SK-N-SH (cell line): ENCODE results near the gene AHNAK. TPM values are rescaled to one million over a fixed set of nuclear protein-coding genes. Genes with fewer than 3 reads are reported as not detected.

Experiments used
- CTCF ChIA-PET: fragments of 300-600, 350-600 bp; formaldehyde crosslinking; extraction: SDS; loops from one replicate; lab custom pipeline; 2021; lab: Yijun Ruan, JAX
- POLR2A ChIA-PET: fragments of 350-600 bp; sonication (Branson Sonifier 250); formaldehyde crosslinking; extraction: SDS; loops from one replicate; lab custom pipeline; 2020; ENCODE audit warnings: antibody characterized with exemption, inconsistent platforms; lab: Yijun Ruan, JAX
- DNase-seq: peaks from one replicate; pipeline ENCODE4 v3.0.0; 2012
- H2AFZ ChIP-seq: fragments of 200-600 bp; sonication (generic); 2 replicates; pipeline ENCODE4 v1.8.1; 2016; ENCODE audit warnings: antibody characterized with exemption, mild to moderate bottlenecking, low read depth
- H3F3A ChIP-seq: fragments of 200-600 bp; sonication (generic); replicated peaks from 2 replicates; pipeline ENCODE3; 2016; ENCODE audit warnings: antibody characterized with exemption, mild to moderate bottlenecking; ENCODE audit not compliant: insufficient read depth
- H3K27ac ChIP-seq, 2 experiments: fragments of 200-500 bp in 1 of 2; fragments of 200-600 bp in 1 of 2; sonication (Bioruptor generic) in 1 of 2; sonication (generic), shearing (Covaris generic) in 1 of 2; 2 replicates each; pipeline versions ENCODE4 v1.5.1 to v1.6.1; 2014 to 2016; ENCODE audit warnings: low read depth in 2 of 2, inconsistent platforms in 1 of 2, low read length in 1 of 2, mild to moderate bottlenecking in 1 of 2, mixed read lengths in 1 of 2
- H3K27me3 ChIP-seq: fragments of 200-600 bp; sonication (generic), shearing (Covaris generic); 2 replicates; pipeline ENCODE4 v1.6.1; 2016; ENCODE audit warnings: mixed run types; ENCODE audit not compliant: insufficient read depth
- H3K36me3 ChIP-seq, 2 experiments: fragments of 200-500 bp in 1 of 2; fragments of 200-600 bp in 1 of 2; sonication (Bioruptor generic) in 1 of 2; sonication (generic) in 1 of 2; replicated peaks in 1 of 2; 2 replicates each; pipeline versions ENCODE3 to v1.5.1; 2014 to 2016; ENCODE audit warnings: low read length in 1 of 2, mild to moderate bottlenecking in 1 of 2; ENCODE audit not compliant: insufficient read depth in 2 of 2, control insufficient read depth in 1 of 2
- H3K4me1 ChIP-seq, 2 experiments: fragments of 200-500 bp in 1 of 2; fragments of 200-600 bp in 1 of 2; sonication (Bioruptor generic) in 1 of 2; sonication (generic), shearing (Covaris generic) in 1 of 2; 2 replicates each; pipeline versions ENCODE4 v1.5.1 to v1.6.1; 2014 to 2016; ENCODE audit warnings: low read depth in 1 of 2, low read length in 1 of 2, mixed run types in 1 of 2; ENCODE audit not compliant: insufficient read depth in 2 of 2, control insufficient read depth in 1 of 2
- H3K4me2 ChIP-seq: fragments of 200-600 bp; sonication (generic), shearing (Covaris generic); 2 replicates; pipeline ENCODE4 v1.6.1; 2017; ENCODE audit warnings: mixed run types
- H3K4me3 ChIP-seq, 2 experiments: fragments of 200-500 bp in 1 of 2; fragments of 200-600 bp in 1 of 2; sonication (Bioruptor generic) in 1 of 2; sonication (generic), shearing (Covaris generic) in 1 of 2; 2 replicates each; pipeline versions ENCODE4 v1.5.1 to v1.8.1; 2014 to 2016; ENCODE audit warnings: low read depth in 2 of 2, inconsistent platforms in 1 of 2, low read length in 1 of 2, mild to moderate bottlenecking in 1 of 2, mixed read lengths in 1 of 2, moderate library complexity in 1 of 2
- H3K79me2 ChIP-seq: fragments of 200-600 bp; sonication (generic); 2 replicates; pipeline ENCODE4 v1.8.1; 2017; ENCODE audit warnings: mild to moderate bottlenecking; ENCODE audit not compliant: insufficient read depth
- H3K9ac ChIP-seq: fragments of 200-600 bp; sonication (generic); 2 replicates; pipeline ENCODE4 v1.6.1; 2017; ENCODE audit warnings: mixed run types
- H3K9me2 ChIP-seq: fragments of 200-600 bp; sonication (generic); 2 replicates; pipeline ENCODE4 v1.6.1; 2017; ENCODE audit warnings: mixed run types
- H3K9me3 ChIP-seq: fragments of 200-600 bp; sonication (generic); 2 replicates; pipeline ENCODE4 v1.6.1; 2017; ENCODE audit warnings: mixed run types, mild to moderate bottlenecking, moderate library complexity
- H4K20me1 ChIP-seq: fragments of 200-600 bp; sonication (generic); 2 replicates; pipeline ENCODE4 v1.6.1; 2017; ENCODE audit warnings: mild to moderate bottlenecking, mixed run types; ENCODE audit not compliant: insufficient read depth
- EP300 ChIP-seq, 2 experiments: IDR thresholded peaks; 2 replicates each; pipeline versions ENCODE4 v1.4.0 to v1.6.1; 2012; ENCODE audit warnings: borderline replicate concordance in 1 of 2, low read depth in 1 of 2, low read length in 1 of 2
- EZH2phosphoT487 ChIP-seq: fragments of 200-600 bp; sonication (generic); IDR thresholded peaks from 2 replicates; pipeline ENCODE4 v1.6.1; 2017; ENCODE audit warnings: low read depth, mixed run types, mild to moderate bottlenecking, antibody characterized with exemption, moderate library complexity, borderline replicate concordance
- FOXJ3 ChIP-seq: sonication (generic); formaldehyde crosslinking; IDR thresholded peaks from 2 replicates; pipeline ENCODE4 v1.5.1; 2020; ENCODE audit warnings: mild to moderate bottlenecking, missing genetic modification reagents
- GABPA ChIP-seq: IDR thresholded peaks from 2 replicates; pipeline ENCODE4 v1.4.0; 2012; ENCODE audit warnings: low read depth, mild to moderate bottlenecking
- IRF3 ChIP-seq: fragments of 150-350 bp; IDR thresholded peaks from 2 replicates; pipeline ENCODE4 v1.6.1; 2016; ENCODE audit warnings: mild to moderate bottlenecking, low read depth, low read length
- JUND ChIP-seq: IDR thresholded peaks from 2 replicates; pipeline ENCODE4 v1.4.0; 2012
- MXI1 ChIP-seq: IDR thresholded peaks from 2 replicates; pipeline ENCODE4 v1.6.1; 2012; ENCODE audit warnings: mild to moderate bottlenecking, low read depth, low read length, improper control_type of control experiment
- NFIC ChIP-seq: IDR thresholded peaks from 2 replicates; pipeline ENCODE4 v1.4.0; 2012; ENCODE audit warnings: borderline replicate concordance
- NRF1 ChIP-seq: IDR thresholded peaks from 2 replicates; pipeline ENCODE4 v1.6.1; 2012; ENCODE audit warnings: low read depth, mild to moderate bottlenecking, low read length
- RAD21 ChIP-seq: IDR thresholded peaks from 2 replicates; pipeline ENCODE4 v1.6.1; 2012; ENCODE audit warnings: mild to moderate bottlenecking, low read length
- RCOR1 ChIP-seq: fragments of 150-350 bp; IDR thresholded peaks from 2 replicates; pipeline ENCODE4 v1.6.1; 2017; ENCODE audit warnings: antibody characterized with exemption, low read length
- REST ChIP-seq: IDR thresholded peaks from 2 replicates; pipeline ENCODE4 v1.6.1; 2012; ENCODE audit warnings: mild to moderate bottlenecking, low read depth, low read length, moderate library complexity
- RFX5 ChIP-seq: IDR thresholded peaks from 2 replicates; pipeline ENCODE4 v1.6.1; 2012; ENCODE audit warnings: mild to moderate bottlenecking, improper control_type of control experiment, low read length
- RXRA ChIP-seq: IDR thresholded peaks from 2 replicates; pipeline ENCODE4 v1.4.0; 2012; ENCODE audit warnings: low read depth, mild to moderate bottlenecking, borderline replicate concordance
- SIN3A ChIP-seq: IDR thresholded peaks from 2 replicates; pipeline ENCODE4 v1.6.1; 2012; ENCODE audit warnings: low read depth, mild to moderate bottlenecking, low read length, moderate library complexity, borderline replicate concordance
- SMC3 ChIP-seq: IDR thresholded peaks from 2 replicates; pipeline ENCODE4 v1.6.1; 2012; ENCODE audit warnings: low read depth, low read length, improper control_type of control experiment
- TEAD4 ChIP-seq: IDR thresholded peaks from 2 replicates; pipeline ENCODE4 v1.4.0; 2012; ENCODE audit warnings: mild to moderate bottlenecking, borderline replicate concordance; ENCODE audit not compliant: insufficient read depth
- WGBS: methylation state at CpG from one replicate; pipeline ENCODE4 v1.1.6; 2017; ENCODE audit warnings: low lambda C conversion rate; 5-methylcytosine and 5-hydroxymethylcytosine counted together
- polyA plus RNA-seq, 3 experiments: library from polyadenylated mRNA; depleted of rRNA; stranded (reverse); fragments of >200 nt; gene quantifications; 2 replicates each; pipeline ENCODE4 v1.2.3, GENCODE V29; 2012

The AHNAK gene
- polyA plus RNA-seq, 1 of the 3 experiments (the other 2 are of a cell fraction), result 57.8 TPM

GRCh38 chr11:62566247-62566646 is 19.6 kb upstream of the AHNAK start:
- H3K4me1 ChIP-seq, result peaks cover 3 to 4% of the 10 kb centered on the region in 2 experiments; a peak in 2 of 4 replicates
- TF ChIP-seq RCOR1 (no peak), REST (no peak), MXI1 (no peak), SMC3 (no peak), IRF3 (no peak), EZH2phosphoT487 (no peak), EP300 (IDR thresholded peaks at IDR 0.05; ENCODE audit: borderline replicate concordance in 1 of 2, low read depth in 1 of 2, low read length in 1 of 2) (no peak)
- TF ChIP-seq, all 33 proteins: peak for 0
- Histone ChIP-seq H3K27me3 (no peaks in the 10 kb centered on the region), H4K20me1 (peaks cover 57% of the 10 kb centered on the region), H2AFZ (no peak overlapping the region), H3K36me3 (peaks cover 63 to 71% of the 10 kb centered on the region in 2 experiments), H3K27ac (peak overlapping the region in 1 of 2 experiments; percentile 15; a peak in 2 of 4 replicates), H3K4me2 (no peak overlapping the region), H3K9me2 (no peaks in the 10 kb centered on the region), H3K9me3 (no peaks in the 10 kb centered on the region), H3K4me3 (no peak overlapping the region), H3K79me2 (peaks cover 87% of the 10 kb centered on the region), H3K9ac (no peak overlapping the region), H3F3A (peaks cover 65% of the 10 kb centered on the region)
- 97% methylated on average over 8 of the region's 8 CpGs for WGBS
- no peak for DNase-seq
- ChIA-PET CTCF (interaction anchor here (1.2 to 3.5 kb wide), 4 partner anchors 23 to 185 kb away, joined by 3 to 14 read pairs (median 6); no protein-coding TSS in a partner anchor), POLR2A (interaction anchor here (1.1 to 1.6 kb wide), 2 partner anchors 8 to 117 kb away, joined by 4 to 5 read pairs; partner anchors contain the start of gene EEF1G)

- POLR2A ChIA-PET, result interaction anchor here (1.1 to 1.6 kb wide), 2 partner anchors 9 to 116 kb away, joined by 4 to 5 read pairs; partner anchors contain the start of gene EEF1G
- H3K4me3 ChIP-seq, result no peak overlapping the region
- H3K36me3 ChIP-seq, result peaks cover 54 to 66% of the 10 kb centered on the region in 2 experiments
- H3K27me3 ChIP-seq, result no peaks in the 10 kb centered on the region
- peak overlapping the region in 1 of 2 experiments; percentile 15; a peak in 1 of 4 replicates for H3K27ac ChIP-seq
- H3K4me2 ChIP-seq, result no peak overlapping the region
- no peaks in the 10 kb centered on the region for H3K9me3 ChIP-seq
- CTCF ChIA-PET, result interaction anchor here (1.2 to 3.5 kb wide), 4 partner anchors 7 to 184 kb away, joined by 3 to 14 read pairs (median 6); no protein-coding TSS in a partner anchor
- peaks cover 55% of the 10 kb centered on the region for H4K20me1 ChIP-seq
- H2AFZ ChIP-seq, result no peak overlapping the region
- WGBS, result 86% methylated on average over 5 of the region's 5 CpGs
- peaks cover 2 to 8% of the 10 kb centered on the region in 2 experiments; a peak in 2 of 4 replicates for H3K4me1 ChIP-seq
- no peak for DNase-seq
- H3K79me2 ChIP-seq, result peaks cover 78% of the 10 kb centered on the region
- no peaks in the 10 kb centered on the region for H3K9me2 ChIP-seq
- H3K9ac ChIP-seq, result no peak overlapping the region
- peaks cover 73% of the 10 kb centered on the region for H3F3A ChIP-seq
- no peak for TF ChIP-seq NFIC
- no peak for TF ChIP-seq RAD21
- no peak for TF ChIP-seq SIN3A
- TF ChIP-seq NRF1, result no peak
- TF ChIP-seq TEAD4, result no peak
- no peak for TF ChIP-seq RXRA
- no peak for TF ChIP-seq EP300 (IDR thresholded peaks at IDR 0.05; ENCODE audit: borderline replicate concordance in 1 of 2, low read depth in 1 of 2, low read length in 1 of 2)
- no peak for TF ChIP-seq GABPA
- TF ChIP-seq REST, result no peak
- no peak for TF ChIP-seq EZH2phosphoT487
- TF ChIP-seq RFX5, result no peak
- no peak for TF ChIP-seq JUND
- TF ChIP-seq FOXJ3, result no peak
Measured at GRCh38 chr11:62565100-62565802, 18.6 kb upstream of the AHNAK start.
